B cell (primary cell): ENCODE measurements around the gene KIF16B. TPM values are rescaled to one million over a fixed set of nuclear protein-coding genes. Genes with fewer than 3 reads are reported as not detected.
"Not testable (repeated sequence)": the region's sequence is repeated elsewhere in the genome, so short reads cannot be mapped to it uniquely, and the experiment has no call there.

Experiments
- ATAC-seq: fragments of 200-7000 bp; cut with Tn5 transposase; one replicate; pipeline ENCODE4 v1.10.0; 2021; ENCODE audit warnings: low read depth, mild to moderate bottlenecking, moderate number of reproducible peaks, moderate library complexity
- CTCF ChIA-PET: fragments of 350-600 bp; sonication (Branson Sonifier 250); formaldehyde crosslinking; loops from one replicate; lab custom pipeline; 2021; ENCODE audit warnings: antibody characterized with exemption, inconsistent platforms; lab: Charles Lee
- POLR2A ChIA-PET: fragments of 350-600 bp; sonication (Branson Sonifier 250); formaldehyde crosslinking; loops from one replicate; lab custom pipeline; 2021; ENCODE audit warnings: antibody characterized with exemption; lab: Charles Lee
- DNase-seq: peaks from one replicate; pipeline ENCODE4 v3.0.0; 2013
- H2AFZ ChIP-seq: 2 replicates; pipeline ENCODE4 v1.6.1; 2012; ENCODE audit warnings: mild to moderate bottlenecking, low read depth, low read length; ENCODE audit not compliant: insufficient read depth, poor library complexity, severe bottlenecking
- H3K27ac ChIP-seq, 2 donors: 1 replicate in 1 of 2; 2 replicates in 1 of 2; pipeline ENCODE4 v1.5.1; 2012 to 2013; ENCODE audit warnings: low read length in 2 of 2, mild to moderate bottlenecking in 2 of 2, moderate library complexity in 1 of 2
- H3K27me3 ChIP-seq, 4 experiments: fragments of 200-600 bp in 1 of 4; sonication (generic) in 1 of 4; replicated peaks in 1 of 4; 1 replicate in 2 of 4; 2 replicates in 2 of 4; pipeline versions ENCODE4 v1.6.1 to v1.7.0; 2013 to 2016; ENCODE audit warnings: low read length in 3 of 4, mild to moderate bottlenecking in 2 of 4, mixed read lengths in 1 of 4, moderate library complexity in 1 of 4; ENCODE audit not compliant: insufficient read depth in 4 of 4, control insufficient read depth in 3 of 4; ENCODE audit errors: control extremely low read depth in 1 of 4
- H3K36me3 ChIP-seq, 2 experiments: replicated peaks in 1 of 2; 1 replicate in 1 of 2; 2 replicates in 1 of 2; pipeline versions ENCODE4 v1.6.1 to v1.7.1; 2013; ENCODE audit warnings: low read length in 1 of 2; ENCODE audit not compliant: insufficient read depth in 2 of 2, control insufficient read depth in 1 of 2; ENCODE audit errors: control extremely low read depth in 1 of 2, extremely low read depth in 1 of 2
- H3K4me1 ChIP-seq, 2 donors: fragments of 200-600 bp in 1 of 2; sonication (generic) in 1 of 2; 1 replicate in 1 of 2; 2 replicates in 1 of 2; pipeline versions ENCODE4 v1.5.1 to v1.6.1; 2013 to 2017; ENCODE audit warnings: low read length in 2 of 2; ENCODE audit not compliant: control insufficient read depth in 2 of 2, insufficient read depth in 2 of 2
- H3K4me2 ChIP-seq: replicated peaks from 2 replicates; pipeline ENCODE3; 2012; ENCODE audit warnings: mild to moderate bottlenecking, low read depth, low read length; ENCODE audit not compliant: poor library complexity, severe bottlenecking
- H3K4me3 ChIP-seq, 5 experiments: fragments of 200-600 bp in 1 of 5; sonication (generic) in 1 of 5; 1 replicate in 3 of 5; 2 replicates in 2 of 5; pipeline versions ENCODE4 v1.5.1 to v1.7.0; 2011 to 2016; ENCODE audit warnings: low read length in 4 of 5, mild to moderate bottlenecking in 4 of 5, low read depth in 2 of 5, control low read depth in 1 of 5, moderate library complexity in 1 of 5; ENCODE audit not compliant: insufficient read depth in 1 of 5; ENCODE audit errors: control extremely low read depth in 1 of 5, extremely low read depth in 1 of 5
- H3K79me2 ChIP-seq: fragments of 200-600 bp; sonication (generic); one replicate; pipeline ENCODE4 v1.6.0; 2016; ENCODE audit warnings: low read length; ENCODE audit not compliant: control insufficient read depth, insufficient read depth
- H3K9ac ChIP-seq: fragments of 200-600 bp; sonication (generic); 2 replicates; pipeline ENCODE4 v1.6.1; 2017; ENCODE audit warnings: mild to moderate bottlenecking, low read length, moderate library complexity
- H3K9me3 ChIP-seq, 3 donors: one replicate each; pipeline versions ENCODE4 v1.6.1 to v1.7.1; 2013; ENCODE audit warnings: low read length in 2 of 3; ENCODE audit not compliant: control insufficient read depth in 2 of 3, insufficient read depth in 1 of 3; ENCODE audit errors: control extremely low read depth in 1 of 3
- H4K20me1 ChIP-seq: 2 replicates; pipeline ENCODE4 v1.6.0; 2012; ENCODE audit warnings: mild to moderate bottlenecking, low read length; ENCODE audit not compliant: insufficient read depth, control insufficient read depth, poor library complexity, severe bottlenecking
- H3K27ac Mint-ChIP-seq: one replicate; pipeline ENCODE4 v1.8.0; 2021; ENCODE audit warnings: mixed read lengths
- H3K27me3 Mint-ChIP-seq: one replicate; pipeline ENCODE4 v1.8.0; 2021; ENCODE audit warnings: mixed read lengths
- H3K4me1 Mint-ChIP-seq: one replicate; pipeline ENCODE4 v1.8.0; 2021; ENCODE audit warnings: mixed read lengths
- H3K4me3 Mint-ChIP-seq: one replicate; pipeline ENCODE4 v1.8.0; 2021; ENCODE audit warnings: mixed read lengths
- H3K9me3 Mint-ChIP-seq: one replicate; pipeline ENCODE4 v1.8.0; 2022; ENCODE audit warnings: mixed read lengths; ENCODE audit not compliant: insufficient read depth
- EZH2 ChIP-seq: IDR thresholded peaks from 2 replicates; pipeline ENCODE4 v1.6.1; 2012; ENCODE audit warnings: borderline replicate concordance, low read depth, mild to moderate bottlenecking, moderate library complexity, low read length; ENCODE audit not compliant: insufficient read depth, poor library complexity, severe bottlenecking
- WGBS: methylation state at CpG from one replicate; pipeline ENCODE4 v1.1.5; 2013; ENCODE audit warnings: missing lambda C conversion rate; ENCODE audit not compliant: insufficient coverage; 5-methylcytosine and 5-hydroxymethylcytosine counted together
- intact Hi-C: fragments of 100-400 bp; cut with micrococcal nuclease; formaldehyde crosslinking; loops from one replicate; pipeline ENCODE4 v1.10.0; 2022
- polyA plus RNA-seq: library from polyadenylated mRNA; depleted of rRNA; stranded (reverse); fragments of >200 nt; gene quantifications from 2 replicates; pipeline ENCODE4 v1.2.3, GENCODE V29; 2012
- total RNA-seq, 2 donors: library from RNA; stranded (reverse); fragments of 120-200 nt in 1 of 2; gene quantifications; 1 replicate in 1 of 2; 2 replicates in 1 of 2; pipeline versions ENCODE4 v1.2.3 to v1.2.4, GENCODE V29; 2013 to 2022
- TF ChIP-seq, protein P1 (sequence below): fragments of 200-600 bp; IDR thresholded peaks from one replicate; pipeline ENCODE4 v1.8.0; 2022; ENCODE audit warnings: antibody characterized with exemption, mild to moderate bottlenecking

The KIF16B gene
- total and polyA plus RNA-seq, 2 donors (not counting 1 experiment from before 2014, with no cell fraction given) = 4.5 to 13.0 TPM

DNA sequence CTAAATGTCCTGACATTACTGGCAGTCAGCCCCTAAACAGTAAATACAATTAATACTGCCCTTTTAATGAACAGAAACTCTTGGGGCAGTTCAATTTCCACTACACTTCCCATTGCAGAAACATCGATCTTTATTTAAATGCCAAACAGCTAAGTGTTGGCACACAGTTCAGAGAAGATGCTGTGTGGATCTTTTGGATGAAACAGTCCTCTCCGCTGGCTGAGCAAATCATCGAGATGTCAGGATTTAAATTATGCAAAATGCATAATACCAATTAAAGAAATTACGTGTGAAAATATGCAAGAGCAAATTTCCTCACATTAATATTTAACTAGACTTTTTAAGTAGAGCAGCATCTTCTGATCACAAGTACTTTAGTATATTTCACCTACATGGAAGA, 132.6 kb downstream of the KIF16B start:
- WGBS = no CpG with 5 or more reads among the region's 4 CpGs
- H3K4me3 Mint-ChIP-seq = no peak overlapping the region
- Histone ChIP-seq H3K4me1 (no peaks in the 10 kb centered on the region), H3K79me2 (no peaks in the 10 kb centered on the region), H3K27me3 (no peaks in the 10 kb centered on the region), H2AFZ (no peak overlapping the region), H3K36me3 (no peaks in the 10 kb centered on the region), H3K9me3 (peaks cover 0 to 7% (median 0%) of the 10 kb centered on the region in 3 donors), H3K27ac (no peak overlapping the region), H4K20me1 (no peaks in the 10 kb centered on the region), H3K4me2 (no peak overlapping the region), H3K4me3 (no peak overlapping the region), H3K9ac (no peak overlapping the region)
- TF ChIP-seq, protein P1, sequence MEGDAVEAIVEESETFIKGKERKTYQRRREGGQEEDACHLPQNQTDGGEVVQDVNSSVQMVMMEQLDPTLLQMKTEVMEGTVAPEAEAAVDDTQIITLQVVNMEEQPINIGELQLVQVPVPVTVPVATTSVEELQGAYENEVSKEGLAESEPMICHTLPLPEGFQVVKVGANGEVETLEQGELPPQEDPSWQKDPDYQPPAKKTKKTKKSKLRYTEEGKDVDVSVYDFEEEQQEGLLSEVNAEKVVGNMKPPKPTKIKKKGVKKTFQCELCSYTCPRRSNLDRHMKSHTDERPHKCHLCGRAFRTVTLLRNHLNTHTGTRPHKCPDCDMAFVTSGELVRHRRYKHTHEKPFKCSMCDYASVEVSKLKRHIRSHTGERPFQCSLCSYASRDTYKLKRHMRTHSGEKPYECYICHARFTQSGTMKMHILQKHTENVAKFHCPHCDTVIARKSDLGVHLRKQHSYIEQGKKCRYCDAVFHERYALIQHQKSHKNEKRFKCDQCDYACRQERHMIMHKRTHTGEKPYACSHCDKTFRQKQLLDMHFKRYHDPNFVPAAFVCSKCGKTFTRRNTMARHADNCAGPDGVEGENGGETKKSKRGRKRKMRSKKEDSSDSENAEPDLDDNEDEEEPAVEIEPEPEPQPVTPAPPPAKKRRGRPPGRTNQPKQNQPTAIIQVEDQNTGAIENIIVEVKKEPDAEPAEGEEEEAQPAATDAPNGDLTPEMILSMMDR = no peak
- TF ChIP-seq EZH2 = no peak
- H3K27ac Mint-ChIP-seq = no peak overlapping the region
- POLR2A ChIA-PET = no interaction called here
- ATAC-seq (no peak), DNase-seq (no peak)
- intact Hi-C loops = no loop called here
- H3K4me1 Mint-ChIP-seq = no peaks in the 10 kb centered on the region
- H3K27me3 Mint-ChIP-seq = no peaks in the 10 kb centered on the region
- H3K9me3 Mint-ChIP-seq = no peaks in the 10 kb centered on the region
- CTCF ChIA-PET = no interaction called here

DNA sequence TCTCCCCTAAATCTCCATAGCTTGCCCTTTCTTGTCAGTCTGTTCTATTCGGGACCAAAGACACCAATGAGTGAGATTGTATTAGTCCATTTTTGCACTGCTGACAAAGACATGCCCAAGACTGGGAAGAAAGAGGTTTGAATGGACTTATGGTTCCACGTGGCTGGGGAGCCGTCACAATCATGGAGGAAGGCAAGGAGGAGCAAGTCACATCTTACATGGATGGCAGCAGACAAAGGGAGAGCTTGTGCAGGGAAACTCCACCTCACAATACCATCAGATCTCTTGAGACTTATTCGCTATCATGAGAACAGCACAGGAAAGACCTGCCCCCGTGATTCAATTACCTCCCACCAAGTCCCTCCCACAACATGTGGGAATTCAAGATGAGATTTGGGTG, 133.7 kb downstream of the KIF16B start:
- H3K79me2 ChIP-seq, H3K9me3 ChIP-seq, H4K20me1 ChIP-seq, H3K4me3 Mint-ChIP-seq, H3K27ac ChIP-seq, POLR2A ChIA-PET, H3K27ac Mint-ChIP-seq, H3K4me2 ChIP-seq, H2AFZ ChIP-seq, DNase-seq, intact Hi-C loops, ATAC-seq, H3K4me1 Mint-ChIP-seq, H3K27me3 ChIP-seq, H3K27me3 Mint-ChIP-seq, H3K9ac ChIP-seq, H3K4me3 ChIP-seq, H3K36me3 ChIP-seq, H3K4me1 ChIP-seq, CTCF ChIA-PET, H3K9me3 Mint-ChIP-seq: not testable (repeated sequence)
- no CpG with 5 or more reads among the region's 5 CpGs for WGBS
